CD14-positive monocyte (primary cell): ENCODE data around the gene TBC1D10A. TPM values are rescaled to one million over a fixed set of nuclear protein-coding genes. Genes with fewer than 3 reads are reported as not detected.

ENCODE experiments used
- DNase-seq, 3 donors: peaks; one replicate each; pipeline ENCODE4 v3.0.0-alpha.2; 2011 to 2022
- H2AFZ ChIP-seq: 2 replicates; pipeline ENCODE4 v1.6.0; 2012; ENCODE audit warnings: mild to moderate bottlenecking, low read depth, low read length, inconsistent platforms; ENCODE audit not compliant: insufficient read depth, poor library complexity, severe bottlenecking
- H3K27ac ChIP-seq, 2 donors: 1 replicate in 1 of 2; 2 replicates in 1 of 2; pipeline ENCODE4 v1.5.1; 2012 to 2013; ENCODE audit warnings: low read length in 2 of 2, control low read depth in 1 of 2, inconsistent platforms in 1 of 2, low read depth in 1 of 2, mild to moderate bottlenecking in 1 of 2
- H3K27me3 ChIP-seq, 2 donors: one replicate each; pipeline versions ENCODE4 v1.6.0 to v1.6.1; 2011 to 2013; ENCODE audit warnings: low read length in 2 of 2; ENCODE audit not compliant: control insufficient read depth in 2 of 2, insufficient read depth in 2 of 2
- H3K36me3 ChIP-seq, 2 donors: replicated peaks in 1 of 2; 1 replicate in 1 of 2; 2 replicates in 1 of 2; pipeline versions ENCODE4 v1.5.1 to v1.6.1; 2012 to 2013; ENCODE audit warnings: low read length in 2 of 2, control low read depth in 1 of 2, inconsistent platforms in 1 of 2, mild to moderate bottlenecking in 1 of 2; ENCODE audit not compliant: insufficient read depth in 2 of 2, control insufficient read depth in 1 of 2
- H3K4me1 ChIP-seq, 2 donors: 1 replicate in 1 of 2; 2 replicates in 1 of 2; pipeline versions ENCODE4 v1.5.1 to v1.6.1; 2012 to 2013; ENCODE audit warnings: low read length in 2 of 2, control low read depth in 1 of 2, inconsistent platforms in 1 of 2, mild to moderate bottlenecking in 1 of 2, moderate library complexity in 1 of 2; ENCODE audit not compliant: insufficient read depth in 2 of 2, control insufficient read depth in 1 of 2
- H3K4me2 ChIP-seq: replicated peaks from 2 replicates; pipeline ENCODE3; 2012; ENCODE audit warnings: low read length, moderate library complexity, mild to moderate bottlenecking; ENCODE audit not compliant: poor library complexity, severe bottlenecking; ENCODE audit errors: extremely low read depth
- H3K4me3 ChIP-seq, 3 experiments: fragments of 200-600 bp in 1 of 3; sonication (generic) in 1 of 3; replicated peaks in 1 of 3; 1 replicate in 2 of 3; 2 replicates in 1 of 3; pipeline ENCODE4 v1.5.1; 2011 to 2013; ENCODE audit warnings: low read length in 3 of 3, mild to moderate bottlenecking in 3 of 3, control low read depth in 2 of 3, low read depth in 2 of 3, inconsistent platforms in 1 of 3, moderate library complexity in 1 of 3
- H3K79me2 ChIP-seq: 2 replicates; pipeline ENCODE4 v1.6.0; 2012; ENCODE audit warnings: mild to moderate bottlenecking, control low read depth, inconsistent platforms, low read length, moderate library complexity; ENCODE audit not compliant: insufficient read depth
- H3K9ac ChIP-seq: 2 replicates; pipeline ENCODE4 v1.6.0; 2017; ENCODE audit warnings: low read length, mild to moderate bottlenecking; ENCODE audit not compliant: insufficient read depth, poor library complexity, severe bottlenecking
- H3K9me3 ChIP-seq, 2 donors: replicated peaks in 1 of 2; 1 replicate in 1 of 2; 2 replicates in 1 of 2; pipeline versions ENCODE4 v1.5.1 to v1.6.1; 2012 to 2013; ENCODE audit warnings: low read length in 2 of 2, control low read depth in 1 of 2; ENCODE audit not compliant: control insufficient read depth in 1 of 2, insufficient read depth in 1 of 2
- H4K20me1 ChIP-seq: 2 replicates; pipeline ENCODE4 v1.6.0; 2012; ENCODE audit warnings: mild to moderate bottlenecking, low read length, control low read depth, moderate library complexity; ENCODE audit not compliant: insufficient read depth
- H3K27ac Mint-ChIP-seq, 7 donors: one replicate each; pipeline ENCODE4 v1.8.0; 2020; ENCODE audit warnings: mild to moderate bottlenecking in 7 of 7, mixed read lengths in 7 of 7, moderate library complexity in 6 of 7, inconsistent platforms in 2 of 7
- H3K27me3 Mint-ChIP-seq, 3 donors: one replicate each; pipeline ENCODE4 v1.8.0; 2021 to 2022; ENCODE audit warnings: low read depth in 3 of 3, mild to moderate bottlenecking in 3 of 3, mixed read lengths in 3 of 3, moderate library complexity in 3 of 3, inconsistent platforms in 1 of 3
- H3K36me3 Mint-ChIP-seq, 2 donors: one replicate each; pipeline ENCODE4 v1.8.0; 2020; ENCODE audit warnings: mixed read lengths in 2 of 2, inconsistent platforms in 1 of 2, mild to moderate bottlenecking in 1 of 2
- H3K4me1 Mint-ChIP-seq: one replicate; pipeline ENCODE4 v1.8.0; 2020; ENCODE audit warnings: mild to moderate bottlenecking, mixed read lengths
- H3K4me3 Mint-ChIP-seq, 2 donors: one replicate each; pipeline ENCODE4 v1.8.0; 2020; ENCODE audit warnings: mild to moderate bottlenecking in 2 of 2, mixed read lengths in 2 of 2, moderate library complexity in 1 of 2
- H3K9me3 Mint-ChIP-seq, 7 donors: one replicate each; pipeline ENCODE4 v1.8.0; 2020 to 2022; ENCODE audit warnings: mixed read lengths in 7 of 7, mild to moderate bottlenecking in 6 of 7, moderate library complexity in 6 of 7, inconsistent platforms in 2 of 7
- WGBS: methylation state at CpG from one replicate; pipeline ENCODE4 v1.1.5; 2013; ENCODE audit warnings: missing lambda C conversion rate; ENCODE audit not compliant: insufficient coverage; 5-methylcytosine and 5-hydroxymethylcytosine counted together
- intact Hi-C, 2 donors: fragments of 100-400 bp; cut with micrococcal nuclease; formaldehyde crosslinking; loops; one replicate each; pipeline versions ENCODE4 v1.15.0 to v1.15.1; 2023
- polyA plus RNA-seq, 3 donors: library from polyadenylated mRNA; depleted of rRNA in 1 of 3; unstranded in 2 of 3; stranded (reverse) in 1 of 3; fragments of 300-500 nt in 2 of 3; fragments of >200 nt in 1 of 3; fragmentation: Illumina TruSeq in 2 of 3; gene quantifications; 1 replicate in 2 of 3; 2 replicates in 1 of 3; pipeline ENCODE4 v1.2.3, GENCODE V29; 2012 to 2021
- TF ChIP-seq, protein P1 (sequence below): fragments of 200-600 bp; IDR thresholded peaks from one replicate; pipeline ENCODE4 v1.8.0; 2022; ENCODE audit warnings: antibody characterized with exemption, mild to moderate bottlenecking

TBC1D10A gene
- polyA plus RNA-seq, 3 donors, result 13.4 to 38.3 (median 21.8) TPM

DNA sequence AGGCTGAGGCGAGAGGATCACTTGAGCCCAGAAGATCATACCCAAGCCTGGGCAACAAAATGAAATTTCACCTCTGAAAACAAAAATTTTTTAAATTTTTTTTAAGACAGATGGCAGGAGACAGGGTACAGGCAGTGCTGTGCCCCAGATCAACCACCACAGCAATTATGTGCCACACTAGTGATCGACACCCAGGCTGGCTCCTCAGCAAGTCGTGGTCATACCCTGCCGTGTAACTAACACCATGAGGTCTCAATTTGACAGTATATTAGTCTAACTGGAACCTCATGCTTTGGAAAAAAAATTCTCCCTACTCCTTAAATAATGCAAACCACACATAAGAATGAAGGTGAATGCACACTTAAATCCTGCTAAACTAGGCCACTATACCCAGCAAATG lies 21.7 kb upstream of the TBC1D10A start:
- H3K9me3 Mint-ChIP-seq, result peaks cover 0 to 2% (median 0%) of the 10 kb centered on the region in 7 donors
- H3K36me3 Mint-ChIP-seq, result peaks cover 84 to 98% of the 10 kb centered on the region in 2 donors
- no peak overlapping the region for H3K4me2 ChIP-seq
- peak overlapping the region in 1 of 7 donors; percentile 25 for H3K27ac Mint-ChIP-seq
- intact Hi-C loops, result no loop called here
- H3K9me3 ChIP-seq, result no peaks in the 10 kb centered on the region
- no peaks in the 10 kb centered on the region for H3K4me1 ChIP-seq
- peaks cover 2% of the 10 kb centered on the region for H3K4me1 Mint-ChIP-seq
- peaks cover 94% of the 10 kb centered on the region for H4K20me1 ChIP-seq
- H3K4me3 Mint-ChIP-seq, result no peak overlapping the region
- TF ChIP-seq, protein P1, sequence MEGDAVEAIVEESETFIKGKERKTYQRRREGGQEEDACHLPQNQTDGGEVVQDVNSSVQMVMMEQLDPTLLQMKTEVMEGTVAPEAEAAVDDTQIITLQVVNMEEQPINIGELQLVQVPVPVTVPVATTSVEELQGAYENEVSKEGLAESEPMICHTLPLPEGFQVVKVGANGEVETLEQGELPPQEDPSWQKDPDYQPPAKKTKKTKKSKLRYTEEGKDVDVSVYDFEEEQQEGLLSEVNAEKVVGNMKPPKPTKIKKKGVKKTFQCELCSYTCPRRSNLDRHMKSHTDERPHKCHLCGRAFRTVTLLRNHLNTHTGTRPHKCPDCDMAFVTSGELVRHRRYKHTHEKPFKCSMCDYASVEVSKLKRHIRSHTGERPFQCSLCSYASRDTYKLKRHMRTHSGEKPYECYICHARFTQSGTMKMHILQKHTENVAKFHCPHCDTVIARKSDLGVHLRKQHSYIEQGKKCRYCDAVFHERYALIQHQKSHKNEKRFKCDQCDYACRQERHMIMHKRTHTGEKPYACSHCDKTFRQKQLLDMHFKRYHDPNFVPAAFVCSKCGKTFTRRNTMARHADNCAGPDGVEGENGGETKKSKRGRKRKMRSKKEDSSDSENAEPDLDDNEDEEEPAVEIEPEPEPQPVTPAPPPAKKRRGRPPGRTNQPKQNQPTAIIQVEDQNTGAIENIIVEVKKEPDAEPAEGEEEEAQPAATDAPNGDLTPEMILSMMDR, result no peak
- no peak overlapping the region for H3K27ac ChIP-seq
- peaks cover 60% of the 10 kb centered on the region for H3K79me2 ChIP-seq
- 100% methylated on average over 2 of the region's 4 CpGs for WGBS
- no peak overlapping the region for H3K4me3 ChIP-seq
- DNase-seq, result no peak
- H3K27me3 ChIP-seq, result no peaks in the 10 kb centered on the region
- no peak overlapping the region for H3K9ac ChIP-seq
- no peak overlapping the region for H2AFZ ChIP-seq
- peaks cover 0 to 1% (median 0%) of the 10 kb centered on the region in 3 donors for H3K27me3 Mint-ChIP-seq
- H3K36me3 ChIP-seq, result peaks cover 93 to 98% of the 10 kb centered on the region in 2 donors

DNA sequence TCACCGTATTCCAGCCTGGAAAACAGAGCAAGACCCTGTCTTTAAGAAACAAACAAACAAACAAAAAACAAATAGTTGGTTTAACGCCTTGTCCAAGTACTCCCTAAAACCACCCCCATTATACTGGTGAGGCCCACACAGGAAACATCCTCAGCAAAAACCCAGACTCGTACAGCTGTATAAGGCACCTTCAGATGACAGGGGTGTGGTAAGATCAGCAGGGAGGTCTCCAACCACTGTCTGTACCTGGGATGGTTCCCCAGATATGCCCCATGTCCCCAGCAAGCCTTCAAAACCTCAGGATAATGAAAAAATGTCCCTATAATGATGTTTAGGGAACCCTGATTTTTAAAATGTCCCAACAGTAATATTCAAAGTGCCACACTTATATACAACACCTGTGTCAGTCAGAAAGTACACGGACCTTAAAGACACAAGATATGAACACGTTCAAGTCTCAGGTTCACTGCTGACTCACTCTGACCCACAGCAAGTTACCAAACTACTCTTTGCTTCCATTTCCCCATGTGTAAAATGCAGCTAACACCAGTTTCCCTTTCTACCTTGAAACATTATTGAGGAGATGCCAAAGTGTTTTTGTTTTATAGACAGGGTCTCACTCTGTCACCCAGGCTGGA lies 20.6 kb upstream of the TBC1D10A start:
- no peak for DNase-seq
- Mint-ChIP-seq H3K27me3 (peaks cover 0 to 1% (median 0%) of the 10 kb centered on the region in 3 donors), H3K4me3 (no peak overlapping the region), H3K27ac (peak overlapping the region in 1 of 7 donors; percentile 11), H3K4me1 (peaks cover 2% of the 10 kb centered on the region), H3K36me3 (peaks cover 87 to 100% of the 10 kb centered on the region in 2 donors), H3K9me3 (peaks cover 0 to 2% (median 0%) of the 10 kb centered on the region in 7 donors)
- Histone ChIP-seq H3K36me3 (peaks cover 96 to 100% of the 10 kb centered on the region in 2 donors), H3K9ac (no peak overlapping the region), H3K4me2 (no peak overlapping the region), H3K4me1 (no peaks in the 10 kb centered on the region), H3K79me2 (peaks cover 51% of the 10 kb centered on the region), H2AFZ (no peak overlapping the region), H3K27ac (no peak overlapping the region), H3K4me3 (no peak overlapping the region), H3K9me3 (no peaks in the 10 kb centered on the region), H4K20me1 (peaks cover 96% of the 10 kb centered on the region), H3K27me3 (no peaks in the 10 kb centered on the region)
- WGBS, result 51% methylated on average over 2 of the region's 5 CpGs
- intact Hi-C loops, result no loop called here
- TF ChIP-seq, protein P1, result no peak
